K562 (cell line): ENCODE measurements around the gene ABHD4. TPM values are rescaled to one million over a fixed set of nuclear protein-coding genes. Genes with fewer than 3 reads are reported as not detected.

Experiments
- BHLHE40 ChIP-seq: IDR thresholded peaks from 2 replicates; pipeline ENCODE4 v1.6.1; 2011; ENCODE audit warnings: low read length, improper control_type of control experiment
- BMI1 ChIP-seq: fragments of 150-350 bp; IDR thresholded peaks from 2 replicates; pipeline ENCODE4 v1.6.1; 2014; ENCODE audit warnings: low read length
- CAMTA2 ChIP-seq: fragments of 250-450 bp; sonication (Bioruptor Pico); conservative IDR thresholded peaks from 2 replicates; pipeline ENCODE4 v1.5.1; 2022
- ETV5 ChIP-seq: sonication (generic); formaldehyde crosslinking; IDR thresholded peaks from 2 replicates; pipeline ENCODE4 v1.4.0; 2020; ENCODE audit warnings: low read depth, mild to moderate bottlenecking, missing genetic modification reagents
- FOXK2 ChIP-seq, 2 experiments: fragments of 450-650 bp; IDR thresholded peaks in 1 of 2; conservative IDR thresholded peaks in 1 of 2; 2 replicates each; pipeline ENCODE4 v1.6.1; 2016; ENCODE audit warnings: low read depth in 2 of 2, mild to moderate bottlenecking in 1 of 2
- HDAC2 ChIP-seq: fragments of 450-650 bp; IDR thresholded peaks from 2 replicates; pipeline ENCODE4 v1.6.1; 2016; ENCODE audit warnings: mild to moderate bottlenecking
- HNRNPLL ChIP-seq: fragments of 200-400 bp; formaldehyde crosslinking; IDR thresholded peaks from 2 replicates; pipeline ENCODE4 v1.6.1; 2017; ENCODE audit warnings: low read length, low read depth, mild to moderate bottlenecking; ENCODE audit not compliant: poor library complexity, severe bottlenecking
- KDM1A ChIP-seq, 2 experiments: fragments of 450-650 bp; IDR thresholded peaks; 2 replicates each; pipeline ENCODE4 v1.6.1; 2016; ENCODE audit warnings: mild to moderate bottlenecking in 2 of 2
- MEIS2 ChIP-seq: fragments of 450-650 bp; IDR thresholded peaks from 2 replicates; pipeline ENCODE4 v1.6.1; 2014; ENCODE audit warnings: mild to moderate bottlenecking; ENCODE audit not compliant: partially characterized antibody
- RAD51 ChIP-seq: fragments of 450-650 bp; IDR thresholded peaks from 2 replicates; pipeline ENCODE4 v1.7.1; 2016; ENCODE audit warnings: low read depth, mild to moderate bottlenecking, borderline replicate concordance
- RFX1 ChIP-seq: fragments of 450-650 bp; IDR thresholded peaks from 2 replicates; pipeline ENCODE4 v1.6.1; 2016; ENCODE audit warnings: mild to moderate bottlenecking, moderate library complexity
- SRSF7 ChIP-seq: fragments of 200-400 bp; formaldehyde crosslinking; optimal IDR thresholded peaks from 2 replicates; pipeline ENCODE3; 2017; ENCODE audit warnings: mild to moderate bottlenecking, low read depth, low read length
- SUPT5H ChIP-seq: fragments of 450-650 bp; IDR thresholded peaks from 2 replicates; pipeline ENCODE4 v1.6.1; 2016
- TCFL5 ChIP-seq: fragments of 250-450 bp; sonication (Bioruptor Pico); conservative IDR thresholded peaks from 2 replicates; pipeline ENCODE4 v1.6.1; 2021; ENCODE audit warnings: mild to moderate bottlenecking, moderate library complexity, matching md5 sums
- ZBTB12 ChIP-seq: fragments of 250-450 bp; sonication (Bioruptor Pico); IDR thresholded peaks from 2 replicates; pipeline ENCODE4 v1.4.0; 2020
- ZNF41 ChIP-seq: fragments of 250-450 bp; sonication (Bioruptor Pico); conservative IDR thresholded peaks from 2 replicates; pipeline ENCODE4 v1.4.0; 2020; ENCODE audit warnings: mild to moderate bottlenecking
- ZNF449 ChIP-seq: fragments of 250-450 bp; sonication (Bioruptor Pico); IDR thresholded peaks from 2 replicates; pipeline ENCODE4 v1.8.0; 2022; ENCODE audit warnings: moderate library complexity, mild to moderate bottlenecking, inconsistent platforms
- polyA plus RNA-seq, 8 experiments: library from polyadenylated mRNA; depleted of rRNA in 4 of 8; stranded (reverse) in 5 of 8; unstranded in 3 of 8; fragments of >200 nt; fragmentation: Nextera tagmentation in 2 of 8; fragmentation: Illumina TruSeq in 1 of 8; extraction: Ambion mirVana in 2 of 8; extraction: Trizol in 1 of 8; gene quantifications; 2 replicates each; pipeline versions ENCODE4 v1.2.1 to v1.2.3, GENCODE V29; 2011 to 2014; ENCODE audit warnings: inconsistent platforms in 1 of 8, missing spikeins in 1 of 8
- total RNA-seq, 7 experiments: library from RNA; depleted of rRNA in 6 of 7; stranded (reverse); fragments of >200 nt in 6 of 7; fragmentation: Illumina TruSeq in 2 of 7; extraction: Trizol in 2 of 7; gene quantifications; 2 replicates each; pipeline versions ENCODE4 v1.2.1 to v1.2.3, GENCODE V29; 2011 to 2021; ENCODE audit warnings: low replicate concordance in 1 of 7
- TF ChIP-seq, protein P1 (sequence below): fragments of 450-650 bp; IDR thresholded peaks from 2 replicates; pipeline ENCODE4 v1.6.1; 2016; ENCODE audit warnings: antibody characterized with exemption
- TF ChIP-seq, protein P2 (sequence below): sonication (generic); formaldehyde crosslinking; IDR thresholded peaks from 2 replicates; pipeline ENCODE4 v1.5.0; 2020; ENCODE audit warnings: missing genetic modification reagents

The ABHD4 gene
- total and polyA plus RNA-seq, 9 of the 15 experiments (the other 6 are each of a cell fraction or from before 2014, with no cell fraction given) = 3.6 to 12.0 (median 7.2) TPM

DNA sequence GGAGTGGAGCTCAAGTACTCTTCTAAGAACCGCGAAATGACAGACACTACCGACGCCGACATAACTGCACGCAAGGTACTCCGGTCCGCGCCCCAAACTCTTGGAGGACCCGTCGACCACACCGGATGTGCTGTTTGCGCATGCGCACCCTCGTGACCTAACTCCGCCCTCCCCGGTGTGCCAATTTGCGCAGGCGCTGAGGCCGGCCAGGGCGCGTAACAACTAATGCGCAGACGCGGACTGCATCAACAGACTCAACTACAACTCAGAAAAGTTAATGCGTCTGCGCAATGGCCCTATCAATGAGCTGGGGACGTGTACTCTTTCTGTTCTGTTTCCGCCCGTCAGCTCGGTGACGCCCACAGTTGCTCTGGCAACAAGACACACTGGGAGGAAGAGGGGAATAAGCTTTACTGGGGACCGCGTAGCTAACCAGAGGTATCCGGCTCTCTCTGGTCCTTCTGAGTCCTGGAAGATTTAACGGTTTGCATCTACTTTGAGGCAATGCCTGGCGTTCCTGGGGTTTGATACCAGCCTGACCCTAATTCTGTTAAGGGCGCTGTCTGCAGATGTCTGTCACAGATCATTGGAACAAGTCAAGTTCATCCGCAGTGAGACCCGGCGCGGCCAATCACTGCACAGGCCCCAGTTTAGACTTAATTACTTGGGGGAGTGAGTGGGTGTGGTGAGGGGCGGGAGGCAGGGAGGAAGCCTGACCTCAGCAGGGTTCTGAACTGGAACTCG is 8.8 kb upstream of the ABHD4 start, which contains the start of gene DAD1 (continued):
- TF ChIP-seq CAMTA2 (CRISPR knock-in tag) (no peak), MEIS2 (peak; percentile 95), FOXK2 (conservative IDR thresholded peaks at IDR 0.05 in 1 of 2, IDR thresholded peaks at IDR 0.05 in 1 of 2; ENCODE audit: low read depth in 2 of 2) (peak; percentile 42 to 81; a peak in 3 of 4 replicates), RAD51 (peak; percentile 38; the same call in 1 of the 2 replicates), SRSF7 (no peak), SUPT5H (peak; percentile 89), RFX1 (peak; percentile 98), HDAC2 (0 out of 2 replicates have a peak, but pooled peaks have one; percentile 37), BMI1 (peak; percentile 81; the same call in 1 of the 2 replicates), ETV5 (CRISPR knock-in tag) (peak; percentile 15; the same call in 1 of the 2 replicates), ZBTB12 (CRISPR knock-in tag) (no peak), KDM1A (IDR thresholded peaks at IDR 0.05) (peak in 1 of 2 experiments; percentile 21; a peak in 1 of 4 replicates), BHLHE40 (peak; percentile 34; the same call in 1 of the 2 replicates), ZNF41 (no peak), HNRNPLL (peak; percentile 84), TCFL5 (CRISPR knock-in tag) (no peak), ZNF449 (CRISPR knock-in tag) (no peak)
- TF ChIP-seq, protein P1, sequence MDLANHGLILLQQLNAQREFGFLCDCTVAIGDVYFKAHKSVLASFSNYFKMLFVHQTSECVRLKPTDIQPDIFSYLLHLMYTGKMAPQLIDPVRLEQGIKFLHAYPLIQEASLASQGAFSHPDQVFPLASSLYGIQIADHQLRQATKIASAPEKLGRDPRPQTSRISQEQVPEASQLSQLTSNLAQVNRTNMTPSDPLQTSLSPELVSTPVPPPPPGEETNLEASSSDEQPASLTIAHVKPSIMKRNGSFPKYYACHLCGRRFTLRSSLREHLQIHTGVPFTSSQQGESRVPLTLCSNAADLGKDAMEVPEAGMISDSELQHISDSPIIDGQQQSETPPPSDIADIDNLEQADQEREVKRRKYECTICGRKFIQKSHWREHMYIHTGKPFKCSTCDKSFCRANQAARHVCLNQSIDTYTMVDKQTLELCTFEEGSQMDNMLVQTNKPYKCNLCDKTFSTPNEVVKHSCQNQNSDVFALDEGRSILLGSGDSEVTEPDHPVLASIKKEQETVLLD = peak; percentile 99
- TF ChIP-seq, protein P2, sequence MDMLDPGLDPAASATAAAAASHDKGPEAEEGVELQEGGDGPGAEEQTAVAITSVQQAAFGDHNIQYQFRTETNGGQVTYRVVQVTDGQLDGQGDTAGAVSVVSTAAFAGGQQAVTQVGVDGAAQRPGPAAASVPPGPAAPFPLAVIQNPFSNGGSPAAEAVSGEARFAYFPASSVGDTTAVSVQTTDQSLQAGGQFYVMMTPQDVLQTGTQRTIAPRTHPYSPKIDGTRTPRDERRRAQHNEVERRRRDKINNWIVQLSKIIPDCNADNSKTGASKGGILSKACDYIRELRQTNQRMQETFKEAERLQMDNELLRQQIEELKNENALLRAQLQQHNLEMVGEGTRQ (CRISPR knock-in tag) = peak; percentile 61
